HG03103 (cell line): ENCODE results near the gene PGAP3.

Experiments used
- ATAC-seq: cut with Tn5 transposase; IDR thresholded peaks from one replicate; pipeline ENCODE4 v1.9.1; 2021; ENCODE audit warnings: low read depth; ENCODE audit not compliant: unreplicated experiment

The PGAP3 gene

GRCh38 chr17:39640591-39641031 lies 47.2 kb downstream of the PGAP3 start:
- no peak for ATAC-seq

GRCh38 chr17:39639566-39640458 lies 48.0 kb downstream of the PGAP3 start:
- no peak for ATAC-seq

- no peak for ATAC-seq
Observed at GRCh38 chr17:39639043-39639442, 48.8 kb downstream of the PGAP3 start.

- no peak for ATAC-seq
Observed at GRCh38 chr17:39638317-39638716, 49.5 kb downstream of the PGAP3 start.

GRCh38 chr17:39636927-39637736 lies 50.7 kb downstream of the PGAP3 start, which contains the start of gene STARD3:
Gene STARD3 (plus strand): TSS chr17:39637144. CDS start chr17:39653532, 16,388 bp downstream.
- ATAC-seq: no peak

GRCh38 chr17:39636587-39636926 lies 51.3 kb downstream of the PGAP3 start:
- ATAC-seq: no peak

GRCh38 chr17:39635614-39636176 lies 52.2 kb downstream of the PGAP3 start:
- no peak for ATAC-seq

- no peak for ATAC-seq
Observed at GRCh38 chr17:39634384-39634871, 53.4 kb downstream of the PGAP3 start.

GRCh38 chr17:39633570-39634183 lies 54.2 kb downstream of the PGAP3 start:
- ATAC-seq: no peak

GRCh38 chr17:39632153-39632941 lies 55.5 kb downstream of the PGAP3 start:
- no peak for ATAC-seq

GRCh38 chr17:39631403-39631802 lies 56.5 kb downstream of the PGAP3 start:
- no peak for ATAC-seq

- ATAC-seq: no peak
Observed at GRCh38 chr17:39629898-39630297, 58.0 kb downstream of the PGAP3 start.

- ATAC-seq: no peak
Observed at GRCh38 chr17:39629494-39629880, 58.4 kb downstream of the PGAP3 start.

GRCh38 chr17:39628655-39629493 lies 59.0 kb downstream of the PGAP3 start:
- ATAC-seq: no peak

- ATAC-seq: no peak
Observed at GRCh38 chr17:39627712-39628516, 59.9 kb downstream of the PGAP3 start.

GRCh38 chr17:39627047-39627711 lies 60.7 kb downstream of the PGAP3 start:
- no peak for ATAC-seq

GRCh38 chr17:39626171-39627046 lies 61.4 kb downstream of the PGAP3 start, which contains the start of gene PPP1R1B:
Gene PPP1R1B (plus strand): TSS chr17:39626952. CDS start chr17:39627393, 441 bp downstream.
- no peak for ATAC-seq
